Measurements from ENCODE around the gene SHC2. TPM values are rescaled to one million over a fixed set of nuclear protein-coding genes. Genes with fewer than 3 reads are reported as not detected.

The SHC2 gene
- total RNA-seq, 1 experiment from 2014 or later, result 0.18 TPM

- ChIA-PET POLR2A (ENCODE audit: unreplicated experiment) (no interaction called here), CTCF (no interaction called here)
- no peak overlapping the region for H3K9ac ChIP-seq (ENCODE audit: low read length)
- H3K4me2 ChIP-seq (ENCODE audit: low read length), result no peak overlapping the region
- H4K20me1 ChIP-seq (ENCODE audit: low read length), result no peaks in the 10 kb centered on the region
- no peaks in the 10 kb centered on the region for H3K27me3 ChIP-seq (ENCODE audit: low read length)
- H3K4me3 ChIP-seq (ENCODE audit: low read length), result no peak overlapping the region
- H3K4me1 ChIP-seq (ENCODE audit: insufficient read depth, low read length), result no peaks in the 10 kb centered on the region
- no TSS peak for BruUV-seq (replicated peaks)
- H3K27ac ChIP-seq (ENCODE audit: low read length), result no peak overlapping the region
- no peaks in the 10 kb centered on the region for H3K9me2 ChIP-seq (replicated peaks; ENCODE audit: low read length)
- DNase-seq (no peak), ATAC-seq (no peak)
- H3K9me3 ChIP-seq (ENCODE audit: low read length), result no peaks in the 10 kb centered on the region
- H3K36me3 ChIP-seq (ENCODE audit: low read depth, low read length), result no peaks in the 10 kb centered on the region
- TF ChIP-seq EZH2 (IDR thresholded peaks at IDR 0.05; ENCODE audit: low read length, unreplicated experiment) (no peak), CTCF (conservative IDR thresholded peaks at IDR 0.05; ENCODE audit: low read depth, low read length) (no peak), EZH2phosphoT487 (IDR thresholded peaks at IDR 0.05; ENCODE audit: borderline replicate concordance, low read length) (no peak)
- intact Hi-C loops (cut with micrococcal nuclease), result no loop called here
- no peak overlapping the region for H2AFZ ChIP-seq (ENCODE audit: low read length)
- no peaks in the 10 kb centered on the region for H3K79me2 ChIP-seq (ENCODE audit: low read length)
- H3F3A ChIP-seq (ENCODE audit: low read length, unreplicated experiment), result no peaks in the 10 kb centered on the region
Observed at GRCh38 chr19:400976-401865, 59.6 kb downstream of the SHC2 start.

- no peak for ATAC-seq
- intact Hi-C loops (cut with micrococcal nuclease), result no loop called here
- Histone ChIP-seq H4K20me1 (ENCODE audit: low read length) (no peaks in the 10 kb centered on the region), H3K4me3 (ENCODE audit: low read length) (no peak overlapping the region), H3K27ac (ENCODE audit: low read length) (no peak overlapping the region), H3K4me2 (ENCODE audit: low read length) (no peak overlapping the region), H3K79me2 (ENCODE audit: low read length) (no peaks in the 10 kb centered on the region), H3K4me1 (ENCODE audit: insufficient read depth, low read length) (no peaks in the 10 kb centered on the region), H3K36me3 (ENCODE audit: low read depth, low read length) (no peaks in the 10 kb centered on the region), H2AFZ (ENCODE audit: low read length) (no peak overlapping the region), H3K27me3 (ENCODE audit: low read length) (no peaks in the 10 kb centered on the region), H3K9me3 (ENCODE audit: low read length) (no peaks in the 10 kb centered on the region), H3K9ac (ENCODE audit: low read length) (no peak overlapping the region), H3K9me2 (replicated peaks; ENCODE audit: low read length) (no peaks in the 10 kb centered on the region), H3F3A (ENCODE audit: low read length, unreplicated experiment) (no peaks in the 10 kb centered on the region)
- TF ChIP-seq EZH2 (IDR thresholded peaks at IDR 0.05; ENCODE audit: low read length, unreplicated experiment) (no peak), CTCF (conservative IDR thresholded peaks at IDR 0.05; ENCODE audit: low read depth, low read length) (no peak), EZH2phosphoT487 (IDR thresholded peaks at IDR 0.05; ENCODE audit: borderline replicate concordance, low read length) (no peak)
- DNase-seq, result no peak
- no TSS peak for BruUV-seq (replicated peaks)
- ChIA-PET CTCF (no interaction called here), POLR2A (ENCODE audit: unreplicated experiment) (no interaction called here)
Observed at GRCh38 chr19:399370-399769, 61.5 kb downstream of the SHC2 start.

GRCh38 chr19:398719-399118, 62.1 kb downstream of the SHC2 start:
- Histone ChIP-seq H3K9me3 (ENCODE audit: low read length) (no peaks in the 10 kb centered on the region), H3K79me2 (ENCODE audit: low read length) (no peaks in the 10 kb centered on the region), H2AFZ (ENCODE audit: low read length) (no peak overlapping the region), H3K4me1 (ENCODE audit: insufficient read depth, low read length) (no peaks in the 10 kb centered on the region), H3F3A (ENCODE audit: low read length, unreplicated experiment) (no peaks in the 10 kb centered on the region), H3K27me3 (ENCODE audit: low read length) (no peaks in the 10 kb centered on the region), H3K4me3 (ENCODE audit: low read length) (no peak overlapping the region), H3K27ac (ENCODE audit: low read length) (no peak overlapping the region), H3K9me2 (replicated peaks; ENCODE audit: low read length) (no peaks in the 10 kb centered on the region), H3K9ac (ENCODE audit: low read length) (no peak overlapping the region), H3K4me2 (ENCODE audit: low read length) (no peak overlapping the region), H3K36me3 (ENCODE audit: low read depth, low read length) (no peaks in the 10 kb centered on the region), H4K20me1 (ENCODE audit: low read length) (no peaks in the 10 kb centered on the region)
- ChIA-PET CTCF (no interaction called here), POLR2A (ENCODE audit: unreplicated experiment) (no interaction called here)
- intact Hi-C loops (cut with micrococcal nuclease), result no loop called here
- no peak for TF ChIP-seq EZH2 (IDR thresholded peaks at IDR 0.05; ENCODE audit: low read length, unreplicated experiment)
- TF ChIP-seq EZH2phosphoT487 (IDR thresholded peaks at IDR 0.05; ENCODE audit: borderline replicate concordance, low read length), result no peak
- TF ChIP-seq CTCF (conservative IDR thresholded peaks at IDR 0.05; ENCODE audit: low read depth, low read length), result no peak
- no peak for ATAC-seq
- no peak for DNase-seq
- BruUV-seq (replicated peaks), result no TSS peak

All from PC-3 (cell line).